WTC11 (cell line): Measurements from ENCODE around the gene NUAK1. TPM values are rescaled to one million over a fixed set of nuclear protein-coding genes. Genes with fewer than 3 reads are reported as not detected.

ENCODE experiments used
- ATAC-seq: fragments of 200-7000 bp; cut with Tn5 transposase; 2 replicates; pipeline ENCODE4 v1.10.0; 2021; ENCODE audit warnings: mild to moderate bottlenecking, moderate library complexity
- CTCF ChIA-PET: fragments of 300-600 bp; sonication (Branson Sonifier 250); formaldehyde crosslinking; loops from one replicate; lab custom pipeline; 2021; ENCODE audit warnings: antibody characterized with exemption; lab: Charles Lee
- POLR2A ChIA-PET: fragments of 350-600 bp; sonication (Branson Sonifier 250); formaldehyde crosslinking; loops from one replicate; lab custom pipeline; 2021; ENCODE audit warnings: antibody characterized with exemption; lab: Charles Lee
- DNase-seq: peaks from one replicate; pipeline ENCODE4 v3.0.0; 2021; ENCODE audit warnings: low spot score
- H3K27ac Mint-ChIP-seq: 2 replicates; pipeline ENCODE4 v1.8.0; 2021; ENCODE audit warnings: mixed read lengths
- H3K27me3 Mint-ChIP-seq: 2 replicates; pipeline ENCODE4 v1.8.0; 2021; ENCODE audit warnings: low read depth, mild to moderate bottlenecking, moderate library complexity, mixed read lengths
- H3K36me3 Mint-ChIP-seq: 2 replicates; pipeline ENCODE4 v1.8.0; 2021; ENCODE audit warnings: mixed read lengths
- H3K4me1 Mint-ChIP-seq: 2 replicates; pipeline ENCODE4 v1.8.0; 2022; ENCODE audit warnings: mixed read lengths
- H3K4me3 Mint-ChIP-seq: 2 replicates; pipeline ENCODE4 v1.8.0; 2021; ENCODE audit warnings: mild to moderate bottlenecking, moderate library complexity, mixed read lengths
- H3K9me3 Mint-ChIP-seq: 2 replicates; pipeline ENCODE4 v1.8.0; 2021; ENCODE audit warnings: mixed read lengths
- AFF4 ChIP-seq: sonication (generic); formaldehyde crosslinking; IDR thresholded peaks from 2 replicates; pipeline ENCODE4 v1.8.1; 2023; ENCODE audit warnings: mild to moderate bottlenecking, missing genetic modification reagents, borderline replicate concordance
- CBFB ChIP-seq: sonication (generic); formaldehyde crosslinking; IDR thresholded peaks from 2 replicates; pipeline ENCODE4 v1.8.1; 2022; ENCODE audit warnings: mild to moderate bottlenecking, low read depth, missing genetic modification reagents
- E2F4 ChIP-seq: sonication (generic); formaldehyde crosslinking; IDR thresholded peaks from 2 replicates; pipeline ENCODE4 v1.8.1; 2022; ENCODE audit warnings: low read depth, mild to moderate bottlenecking, moderate library complexity, missing genetic modification reagents, borderline replicate concordance
- E2F5 ChIP-seq: sonication (generic); formaldehyde crosslinking; IDR thresholded peaks from 2 replicates; pipeline ENCODE4 v1.8.1; 2022; ENCODE audit warnings: mild to moderate bottlenecking, moderate library complexity, missing genetic modification reagents
- EMX1 ChIP-seq: fragments of 250-450 bp; sonication (Bioruptor Pico); IDR thresholded peaks from 2 replicates; pipeline ENCODE4 v1.8.0; 2021; ENCODE audit warnings: mild to moderate bottlenecking
- FOXJ3 ChIP-seq: sonication (generic); formaldehyde crosslinking; IDR thresholded peaks from 2 replicates; pipeline ENCODE4 v1.9.0; 2021; ENCODE audit warnings: missing genetic modification reagents, mild to moderate bottlenecking, borderline replicate concordance
- FOXP4 ChIP-seq: sonication (generic); formaldehyde crosslinking; IDR thresholded peaks from 2 replicates; pipeline ENCODE4 v1.8.0; 2022; ENCODE audit warnings: mild to moderate bottlenecking, missing genetic modification reagents
- HMGA2 ChIP-seq: fragments of 250-450 bp; sonication (Bioruptor Pico); IDR thresholded peaks from 2 replicates; pipeline ENCODE4 v1.4.0; 2021; ENCODE audit warnings: mild to moderate bottlenecking, moderate library complexity
- KAT7 ChIP-seq: sonication (generic); formaldehyde crosslinking; IDR thresholded peaks from 2 replicates; pipeline ENCODE4 v1.8.1; 2023; ENCODE audit warnings: missing genetic modification reagents, mild to moderate bottlenecking, borderline replicate concordance
- MYBL2 ChIP-seq: sonication (generic); formaldehyde crosslinking; IDR thresholded peaks from 2 replicates; pipeline ENCODE4 v1.8.1; 2023; ENCODE audit warnings: mild to moderate bottlenecking, moderate library complexity, missing genetic modification reagents
- RELA ChIP-seq: sonication (generic); formaldehyde crosslinking; IDR thresholded peaks from 2 replicates; pipeline ENCODE4 v1.8.1; 2022; ENCODE audit warnings: missing genetic modification reagents, mild to moderate bottlenecking, borderline replicate concordance
- RORB ChIP-seq: fragments of 250-450 bp; sonication (Bioruptor Pico); IDR thresholded peaks from 2 replicates; pipeline ENCODE4 v1.9.0; 2021; ENCODE audit warnings: mild to moderate bottlenecking
- TEAD1 ChIP-seq: sonication (generic); formaldehyde crosslinking; IDR thresholded peaks from 2 replicates; pipeline ENCODE4 v1.8.0; 2022; ENCODE audit warnings: mild to moderate bottlenecking, missing genetic modification reagents
- TP53 ChIP-seq: sonication (generic); formaldehyde crosslinking; IDR thresholded peaks from 2 replicates; pipeline ENCODE4 v1.8.1; 2023; ENCODE audit warnings: mild to moderate bottlenecking, missing genetic modification reagents
- ZBTB43 ChIP-seq: sonication (generic); formaldehyde crosslinking; IDR thresholded peaks from 2 replicates; pipeline ENCODE4 v1.8.1; 2023; ENCODE audit warnings: mild to moderate bottlenecking, missing genetic modification reagents
- ZNF121 ChIP-seq: sonication (generic); formaldehyde crosslinking; IDR thresholded peaks from 2 replicates; pipeline ENCODE4 v1.8.0; 2023; ENCODE audit warnings: missing genetic modification reagents
- ZNF263 ChIP-seq: sonication (generic); formaldehyde crosslinking; IDR thresholded peaks from 2 replicates; pipeline ENCODE4 v1.8.1; 2022; ENCODE audit warnings: low read depth, mild to moderate bottlenecking, moderate library complexity, missing genetic modification reagents
- ZNF423 ChIP-seq: fragments of 250-450 bp; sonication (Bioruptor Pico); IDR thresholded peaks from 2 replicates; pipeline ENCODE4 v2.1.2; 2022; ENCODE audit warnings: mild to moderate bottlenecking, moderate library complexity
- ZNF425 ChIP-seq: fragments of 250-450 bp; sonication (Bioruptor Pico); conservative IDR thresholded peaks from 2 replicates; pipeline ENCODE4 v1.9.0; 2021; ENCODE audit warnings: mild to moderate bottlenecking
- ZNF512 ChIP-seq: sonication (generic); formaldehyde crosslinking; IDR thresholded peaks from 2 replicates; pipeline ENCODE4 v1.8.1; 2022; ENCODE audit warnings: missing genetic modification reagents, borderline replicate concordance
- total RNA-seq: library from RNA; stranded (reverse); gene quantifications from 3 replicates; pipeline ENCODE4 v1.2.3, GENCODE V29; 2021

NUAK1 gene
- total RNA-seq, 1 experiment from 2014 or later = 15.9 TPM

GRCh38 chr12:106149096-106149784 lies 10.5 kb upstream of the NUAK1 start (continued):
- no peak for TF ChIP-seq E2F5 (CRISPR knock-in tag)

GRCh38 chr12:106147956-106148355 lies 9.2 kb upstream of the NUAK1 start:
- no peak overlapping the region for H3K4me3 Mint-ChIP-seq
- ATAC-seq (no peak), DNase-seq (no peak)
- H3K27me3 Mint-ChIP-seq = no peaks in the 10 kb centered on the region
- H3K27ac Mint-ChIP-seq = no peak overlapping the region
- ChIA-PET POLR2A (interaction anchor here (1.7 kb wide), 1 partner anchor 9 kb away, joined by 7 read pairs; the partner anchor contains the start of gene NUAK1), CTCF (interaction anchor here (0.5 to 2.8 kb wide), 6 partner anchors 10 to 760 kb away, joined by 3 to 36 read pairs (median 4); partner anchors contain the start of gene NUAK1)
- no peak for TF ChIP-seq ZNF512
- no peak for TF ChIP-seq ZNF425 (CRISPR knock-in tag)
- no peak for TF ChIP-seq RELA (CRISPR knock-in tag)
- no peak for TF ChIP-seq RORB (CRISPR knock-in tag)
- no peak for TF ChIP-seq HMGA2 (CRISPR knock-in tag)
- TF ChIP-seq FOXP4 (CRISPR knock-in tag) = no peak
- no peak for TF ChIP-seq MYBL2
- TF ChIP-seq EMX1 (CRISPR knock-in tag) = no peak
- no peak for TF ChIP-seq ZNF263
- H3K4me1 Mint-ChIP-seq = peaks cover 30% of the 10 kb centered on the region
- H3K9me3 Mint-ChIP-seq = no peaks in the 10 kb centered on the region
- no peaks in the 10 kb centered on the region for H3K36me3 Mint-ChIP-seq

- CTCF ChIA-PET = no interaction called here
- POLR2A ChIA-PET = no interaction called here
- H3K27me3 Mint-ChIP-seq = no peaks in the 10 kb centered on the region
- H3K9me3 Mint-ChIP-seq = no peaks in the 10 kb centered on the region
- H3K36me3 Mint-ChIP-seq = no peaks in the 10 kb centered on the region
- H3K27ac Mint-ChIP-seq = no peak overlapping the region
- ATAC-seq (no peak), DNase-seq (no peak)
- H3K4me1 Mint-ChIP-seq = peaks cover 37% of the 10 kb centered on the region
- no peak overlapping the region for H3K4me3 Mint-ChIP-seq
- no peak for TF ChIP-seq TEAD1 (CRISPR knock-in tag)
- no peak for TF ChIP-seq KAT7 (CRISPR knock-in tag)
- no peak for TF ChIP-seq ZBTB43
- TF ChIP-seq ZNF423 = no peak
- no peak for TF ChIP-seq CBFB (CRISPR knock-in tag)
- no peak for TF ChIP-seq AFF4 (CRISPR knock-in tag)
- no peak for TF ChIP-seq TP53 (CRISPR knock-in tag)
- no peak for TF ChIP-seq E2F4
- no peak for TF ChIP-seq MYBL2
- no peak for TF ChIP-seq FOXJ3 (CRISPR knock-in tag)
- TF ChIP-seq ZNF121 (CRISPR knock-in tag) = no peak
Measured at GRCh38 chr12:106146987-106147386, 8.2 kb upstream of the NUAK1 start.
